GM23338 (cell line): Measurements from ENCODE around the gene LRRC75B. TPM values are rescaled to one million over a fixed set of nuclear protein-coding genes. Genes with fewer than 3 reads are reported as not detected.

Experiments
- ATAC-seq: fragments of 200-7000 bp; cut with Tn5 transposase; 3 replicates; pipeline ENCODE4 v1.9.1; 2020
- DNase-seq: peaks from one replicate; pipeline ENCODE4 v3.0.0-alpha.2; 2015; ENCODE audit warnings: low spot score
- H2AFZ ChIP-seq: fragments of 200-600 bp; sonication (generic); 2 replicates; pipeline ENCODE4 v1.8.0; 2016; ENCODE audit warnings: antibody characterized with exemption, mild to moderate bottlenecking, moderate library complexity
- H3F3A ChIP-seq: fragments of 200-600 bp; sonication (generic); replicated peaks from 2 replicates; pipeline ENCODE4 v1.8.0; 2017; ENCODE audit warnings: antibody characterized with exemption, mixed run types, low read depth
- H3K27ac ChIP-seq: fragments of 200-600 bp; sonication (generic); 2 replicates; pipeline ENCODE4 v1.6.1; 2016; ENCODE audit warnings: low read depth
- H3K27me3 ChIP-seq: fragments of 200-600 bp; sonication (generic); 2 replicates; pipeline ENCODE4 v1.8.0; 2016; ENCODE audit warnings: mild to moderate bottlenecking, mixed run types, moderate library complexity; ENCODE audit not compliant: insufficient read depth
- H3K36me3 ChIP-seq: fragments of 200-600 bp; sonication (generic); 2 replicates; pipeline ENCODE4 v1.8.0; 2016; ENCODE audit warnings: mild to moderate bottlenecking; ENCODE audit not compliant: insufficient read depth
- H3K4me1 ChIP-seq: fragments of 200-600 bp; sonication (generic); 2 replicates; pipeline ENCODE4 v1.8.0; 2016; ENCODE audit warnings: mild to moderate bottlenecking, moderate library complexity; ENCODE audit not compliant: insufficient read depth
- H3K4me2 ChIP-seq: fragments of 200-600 bp; sonication (generic); 2 replicates; pipeline ENCODE4 v1.7.1; 2017; ENCODE audit warnings: mixed run types
- H3K4me3 ChIP-seq: fragments of 200-600 bp; sonication (generic); 2 replicates; pipeline ENCODE4 v1.6.1; 2016; ENCODE audit warnings: mixed run types
- H3K79me2 ChIP-seq: fragments of 200-600 bp; sonication (generic); replicated peaks from 2 replicates; pipeline ENCODE4 v1.8.0; 2017; ENCODE audit warnings: mild to moderate bottlenecking; ENCODE audit not compliant: insufficient read depth
- H3K9me2 ChIP-seq: fragments of 200-600 bp; sonication (generic); 2 replicates; pipeline ENCODE4 v1.8.0; 2017; ENCODE audit not compliant: insufficient read depth
- H4K20me1 ChIP-seq: fragments of 200-600 bp; sonication (generic); replicated peaks from 2 replicates; pipeline ENCODE4 v1.8.0; 2017; ENCODE audit warnings: mild to moderate bottlenecking; ENCODE audit not compliant: insufficient read depth
- H3K27ac Mint-ChIP-seq: 2 replicates; pipeline ENCODE4 v1.8.0; 2020; ENCODE audit warnings: inconsistent platforms, mild to moderate bottlenecking, moderate library complexity, mixed read lengths
- H3K27me3 Mint-ChIP-seq: 3 replicates; pipeline ENCODE4 v1.8.0; 2022; ENCODE audit warnings: low read depth, mild to moderate bottlenecking, moderate library complexity, mixed read lengths, inconsistent platforms; ENCODE audit not compliant: insufficient read depth, poor library complexity
- H3K36me3 Mint-ChIP-seq: 3 replicates; pipeline ENCODE4 v1.8.0; 2021; ENCODE audit warnings: low read depth, mild to moderate bottlenecking, inconsistent platforms, moderate library complexity, mixed read lengths
- H3K4me1 Mint-ChIP-seq: 3 replicates; pipeline ENCODE4 v1.8.0; 2020; ENCODE audit warnings: mild to moderate bottlenecking, inconsistent platforms, mixed read lengths
- H3K4me3 Mint-ChIP-seq: 3 replicates; pipeline ENCODE4 v1.8.0; 2021; ENCODE audit warnings: moderate library complexity, mild to moderate bottlenecking, inconsistent platforms, mixed read lengths
- H3K9me3 Mint-ChIP-seq: 3 replicates; pipeline ENCODE4 v1.8.0; 2020; ENCODE audit warnings: moderate library complexity, mild to moderate bottlenecking, inconsistent platforms, mixed read lengths
- CTCF ChIP-seq, 2 experiments: fragments of 200-600 bp in 1 of 2; sonication (generic) in 1 of 2; conservative IDR thresholded peaks; 2 replicates each; pipeline versions ENCODE4 v1.5.1 to v1.6.1; 2016 to 2017; ENCODE audit warnings: antibody characterized with exemption in 2 of 2, low read depth in 2 of 2, mild to moderate bottlenecking in 2 of 2, moderate library complexity in 1 of 2
- ETS1 ChIP-seq: IDR thresholded peaks from 2 replicates; pipeline ENCODE4 v1.6.1; 2016; ENCODE audit warnings: antibody characterized with exemption
- EZH2phosphoT487 ChIP-seq: fragments of 200-600 bp; sonication (generic); IDR thresholded peaks from one replicate; pipeline ENCODE4 v1.8.1; 2018; ENCODE audit warnings: antibody characterized with exemption; ENCODE audit not compliant: unreplicated experiment
- JUNB ChIP-seq: IDR thresholded peaks from one replicate; pipeline ENCODE4 v1.6.1; 2016; ENCODE audit warnings: antibody characterized with exemption; ENCODE audit not compliant: unreplicated experiment
- NANOG ChIP-seq: IDR thresholded peaks from 2 replicates; pipeline ENCODE4 v1.6.1; 2016; ENCODE audit warnings: antibody characterized with exemption, borderline replicate concordance
- POLR2AphosphoS5 ChIP-seq: IDR thresholded peaks from 2 replicates; pipeline ENCODE4 v1.6.1; 2016; ENCODE audit warnings: antibody characterized with exemption, low read depth
- REST ChIP-seq: IDR thresholded peaks from one replicate; pipeline ENCODE4 v1.6.1; 2018; ENCODE audit warnings: antibody characterized with exemption; ENCODE audit not compliant: unreplicated experiment
- STAT1 ChIP-seq: IDR thresholded peaks from one replicate; pipeline ENCODE4 v1.6.1; 2016; ENCODE audit warnings: antibody characterized with exemption; ENCODE audit not compliant: unreplicated experiment
- ZNF331 ChIP-seq: fragments of 250-450 bp; sonication (Bioruptor Pico); IDR thresholded peaks from 2 replicates; pipeline ENCODE4 v1.5.0; 2020; ENCODE audit warnings: low read depth, mild to moderate bottlenecking, moderate library complexity
- polyA plus RNA-seq: library from polyadenylated mRNA; unstranded; fragments of >200 nt; fragmentation: Nextera tagmentation; extraction: Ambion mirVana; gene quantifications from 2 replicates; pipeline ENCODE4 v1.2.1, GENCODE V29; 2016
- total RNA-seq: library from RNA; depleted of rRNA; stranded (reverse); fragments of >200 nt; shearing (Covaris generic); gene quantifications from 2 replicates; pipeline ENCODE4 v1.2.3, GENCODE V29; 2014
- TF ChIP-seq, protein P1 (sequence below): fragments of 250-450 bp; sonication (Bioruptor Pico); IDR thresholded peaks from 2 replicates; pipeline ENCODE4 v1.5.0; 2020; ENCODE audit warnings: mild to moderate bottlenecking, moderate library complexity

Gene LRRC75B
- total and polyA plus RNA-seq, 2 experiments from 2014 or later, result 17.6 to 22.1 TPM

- TF ChIP-seq REST (no peak), NANOG (no peak), ETS1 (no peak), CTCF (conservative IDR thresholded peaks at IDR 0.05; ENCODE audit: low read depth in 2 of 2) (no peak)
Observed at GRCh38 chr22:24540470-24540869, 52.4 kb downstream of the LRRC75B start (continued).

DNA sequence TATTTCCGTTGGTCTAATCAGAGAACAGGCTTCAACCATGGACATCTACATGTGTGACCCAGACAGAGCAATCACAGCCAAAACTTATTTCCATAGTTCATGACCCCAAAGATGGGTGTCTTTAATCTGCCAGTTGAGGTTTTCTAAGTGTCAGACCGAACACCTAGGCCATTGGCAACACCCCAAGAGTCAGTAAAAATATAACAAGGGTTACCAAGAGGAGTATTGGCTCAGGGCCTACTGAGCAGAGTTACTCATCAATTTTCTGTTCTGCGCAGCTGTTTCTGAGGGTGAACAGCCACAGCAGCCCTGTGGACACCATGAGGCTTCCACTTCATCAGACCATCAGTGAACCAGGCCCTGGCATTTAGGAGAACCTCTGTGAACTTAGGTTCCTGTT lies 56.8 kb downstream of the LRRC75B start:
- no peak overlapping the region for H3K27ac ChIP-seq
- H3K27ac Mint-ChIP-seq, result no peak overlapping the region
- H3K36me3 Mint-ChIP-seq, result peaks cover 7% of the 10 kb centered on the region
- no peak overlapping the region for H2AFZ ChIP-seq
- peaks cover 4% of the 10 kb centered on the region; the same call in 1 of the 2 replicates for H3K9me2 ChIP-seq
- H3K27me3 ChIP-seq, result no peaks in the 10 kb centered on the region
- no peaks in the 10 kb centered on the region for H3K4me1 ChIP-seq
- DNase-seq (no peak), ATAC-seq (no peak)
- H3K4me1 Mint-ChIP-seq, result no peaks in the 10 kb centered on the region
- peaks cover 4% of the 10 kb centered on the region for H3K27me3 Mint-ChIP-seq
- H4K20me1 ChIP-seq, result no peaks in the 10 kb centered on the region
- no peak overlapping the region for H3K4me3 ChIP-seq
- no peak overlapping the region for H3K4me2 ChIP-seq
- no peaks in the 10 kb centered on the region for H3K36me3 ChIP-seq
- no peaks in the 10 kb centered on the region for H3F3A ChIP-seq
- no peaks in the 10 kb centered on the region for H3K79me2 ChIP-seq
- no peak overlapping the region for H3K4me3 Mint-ChIP-seq
- no peaks in the 10 kb centered on the region for H3K9me3 Mint-ChIP-seq
- TF ChIP-seq, protein P1, sequence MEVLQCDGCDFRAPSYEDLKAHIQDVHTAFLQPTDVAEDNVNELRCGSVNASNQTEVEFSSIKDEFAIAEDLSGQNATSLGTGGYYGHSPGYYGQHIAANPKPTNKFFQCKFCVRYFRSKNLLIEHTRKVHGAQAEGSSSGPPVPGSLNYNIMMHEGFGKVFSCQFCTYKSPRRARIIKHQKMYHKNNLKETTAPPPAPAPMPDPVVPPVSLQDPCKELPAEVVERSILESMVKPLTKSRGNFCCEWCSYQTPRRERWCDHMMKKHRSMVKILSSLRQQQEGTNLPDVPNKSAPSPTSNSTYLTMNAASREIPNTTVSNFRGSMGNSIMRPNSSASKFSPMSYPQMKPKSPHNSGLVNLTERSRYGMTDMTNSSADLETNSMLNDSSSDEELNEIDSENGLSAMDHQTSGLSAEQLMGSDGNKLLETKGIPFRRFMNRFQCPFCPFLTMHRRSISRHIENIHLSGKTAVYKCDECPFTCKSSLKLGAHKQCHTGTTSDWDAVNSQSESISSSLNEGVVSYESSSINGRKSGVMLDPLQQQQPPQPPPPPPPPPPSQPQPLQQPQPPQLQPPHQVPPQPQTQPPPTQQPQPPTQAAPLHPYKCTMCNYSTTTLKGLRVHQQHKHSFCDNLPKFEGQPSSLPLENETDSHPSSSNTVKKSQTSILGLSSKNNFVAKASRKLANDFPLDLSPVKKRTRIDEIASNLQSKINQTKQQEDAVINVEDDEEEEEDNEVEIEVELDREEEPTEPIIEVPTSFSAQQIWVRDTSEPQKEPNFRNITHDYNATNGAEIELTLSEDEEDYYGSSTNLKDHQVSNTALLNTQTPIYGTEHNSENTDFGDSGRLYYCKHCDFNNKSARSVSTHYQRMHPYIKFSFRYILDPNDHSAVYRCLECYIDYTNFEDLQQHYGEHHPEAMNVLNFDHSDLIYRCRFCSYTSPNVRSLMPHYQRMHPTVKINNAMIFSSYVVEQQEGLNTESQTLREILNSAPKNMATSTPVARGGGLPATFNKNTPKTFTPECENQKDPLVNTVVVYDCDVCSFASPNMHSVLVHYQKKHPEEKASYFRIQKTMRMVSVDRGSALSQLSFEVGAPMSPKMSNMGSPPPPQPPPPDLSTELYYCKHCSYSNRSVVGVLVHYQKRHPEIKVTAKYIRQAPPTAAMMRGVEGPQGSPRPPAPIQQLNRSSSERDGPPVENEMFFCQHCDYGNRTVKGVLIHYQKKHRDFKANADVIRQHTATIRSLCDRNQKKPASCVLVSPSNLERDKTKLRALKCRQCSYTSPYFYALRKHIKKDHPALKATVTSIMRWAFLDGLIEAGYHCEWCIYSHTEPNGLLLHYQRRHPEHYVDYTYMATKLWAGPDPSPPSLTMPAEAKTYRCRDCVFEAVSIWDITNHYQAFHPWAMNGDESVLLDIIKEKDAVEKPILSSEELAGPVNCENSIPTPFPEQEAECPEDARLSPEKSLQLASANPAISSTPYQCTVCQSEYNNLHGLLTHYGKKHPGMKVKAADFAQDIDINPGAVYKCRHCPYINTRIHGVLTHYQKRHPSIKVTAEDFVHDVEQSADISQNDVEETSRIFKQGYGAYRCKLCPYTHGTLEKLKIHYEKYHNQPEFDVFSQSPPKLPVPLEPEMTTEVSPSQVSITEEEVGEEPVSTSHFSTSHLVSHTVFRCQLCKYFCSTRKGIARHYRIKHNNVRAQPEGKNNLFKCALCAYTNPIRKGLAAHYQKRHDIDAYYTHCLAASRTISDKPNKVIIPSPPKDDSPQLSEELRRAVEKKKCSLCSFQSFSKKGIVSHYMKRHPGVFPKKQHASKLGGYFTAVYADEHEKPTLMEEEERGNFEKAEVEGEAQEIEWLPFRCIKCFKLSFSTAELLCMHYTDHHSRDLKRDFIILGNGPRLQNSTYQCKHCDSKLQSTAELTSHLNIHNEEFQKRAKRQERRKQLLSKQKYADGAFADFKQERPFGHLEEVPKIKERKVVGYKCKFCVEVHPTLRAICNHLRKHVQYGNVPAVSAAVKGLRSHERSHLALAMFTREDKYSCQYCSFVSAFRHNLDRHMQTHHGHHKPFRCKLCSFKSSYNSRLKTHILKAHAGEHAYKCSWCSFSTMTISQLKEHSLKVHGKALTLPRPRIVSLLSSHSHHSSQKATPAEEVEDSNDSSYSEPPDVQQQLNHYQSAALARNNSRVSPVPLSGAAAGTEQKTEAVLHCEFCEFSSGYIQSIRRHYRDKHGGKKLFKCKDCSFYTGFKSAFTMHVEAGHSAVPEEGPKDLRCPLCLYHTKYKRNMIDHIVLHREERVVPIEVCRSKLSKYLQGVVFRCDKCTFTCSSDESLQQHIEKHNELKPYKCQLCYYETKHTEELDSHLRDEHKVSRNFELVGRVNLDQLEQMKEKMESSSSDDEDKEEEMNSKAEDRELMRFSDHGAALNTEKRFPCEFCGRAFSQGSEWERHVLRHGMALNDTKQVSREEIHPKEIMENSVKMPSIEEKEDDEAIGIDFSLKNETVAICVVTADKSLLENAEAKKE (CRISPR knock-in tag), result no peak
- TF ChIP-seq CTCF (conservative IDR thresholded peaks at IDR 0.05; ENCODE audit: low read depth in 2 of 2) (no peak), JUNB (no peak), ZNF331 (CRISPR knock-in tag) (no peak), EZH2phosphoT487 (no peak), POLR2AphosphoS5 (no peak), STAT1 (no peak)
